Measurements from ENCODE around the gene CBLL2.

GRCh38 chrX:22296871-22297270 lies 24.2 kb downstream of the CBLL2 start:
- no peak for TF ChIP-seq YY1 (IDR thresholded peaks at IDR 0.05; ENCODE audit: insufficient read depth, insufficient read length)
- TF ChIP-seq SUZ12 (IDR thresholded peaks at IDR 0.05; ENCODE audit: extremely low read depth, insufficient read depth, insufficient read length), result no peak
- no peak for TF ChIP-seq ZNF274 (IDR thresholded peaks at IDR 0.05; ENCODE audit: low read depth, low read length)

All from NT2/D1 (cell line).